Gastroesophageal sphincter (tissue), 4 donors: ENCODE measurements around the gene MINDY2. TPM values are rescaled to one million over a fixed set of nuclear protein-coding genes. Genes with fewer than 3 reads are reported as not detected.
"Not testable (repeated sequence)": the region's sequence is repeated elsewhere in the genome, so short reads cannot be mapped to it uniquely, and the experiment has no call there.

ENCODE experiments used
- ATAC-seq: fragments of 150-250 bp; one replicate; pipeline ENCODE4 v1.9.1; 2016; ENCODE audit warnings: mild to moderate bottlenecking, moderate library complexity
- H3K27ac ChIP-seq, 4 donors: fragments of 200-600 bp; sonication (generic) in 3 of 4; 1 replicate in 3 of 4; 2 replicates in 1 of 4; pipeline ENCODE4 v1.5.1; 2016 to 2019
- H3K27me3 ChIP-seq: fragments of 200-600 bp; sonication (generic); one replicate; pipeline ENCODE4 v1.5.1; 2019
- H3K36me3 ChIP-seq, 2 donors: fragments of 200-600 bp; sonication (generic); one replicate each; pipeline ENCODE4 v1.5.1; 2019; ENCODE audit warnings: control low read depth in 1 of 2
- H3K4me1 ChIP-seq, 3 donors: fragments of 200-600 bp; sonication (generic); 1 replicate in 2 of 3; 2 replicates in 1 of 3; pipeline ENCODE4 v1.5.1; 2016 to 2019; ENCODE audit warnings: control low read depth in 2 of 3
- H3K4me3 ChIP-seq, 2 donors: fragments of 200-600 bp; sonication (generic); one replicate each; pipeline ENCODE4 v1.5.1; 2019; ENCODE audit warnings: mild to moderate bottlenecking in 1 of 2, moderate library complexity in 1 of 2
- H3K9me3 ChIP-seq, 3 donors: fragments of 200-600 bp; sonication (generic); one replicate each; pipeline ENCODE4 v1.5.1; 2017 to 2019; ENCODE audit warnings: control low read depth in 2 of 3
- EP300 ChIP-seq: sonication (generic); formaldehyde crosslinking; IDR thresholded peaks from one replicate; pipeline ENCODE4 v1.6.1; 2017; ENCODE audit warnings: antibody characterized with exemption, mild to moderate bottlenecking
- POLR2A ChIP-seq, 2 donors: fragments of 450-650 bp; IDR thresholded peaks; one replicate each; pipeline ENCODE4 v1.6.1; 2017; ENCODE audit warnings: antibody characterized with exemption in 2 of 2, mild to moderate bottlenecking in 2 of 2, moderate library complexity in 1 of 2
- POLR2AphosphoS5 ChIP-seq: sonication (generic); formaldehyde crosslinking; IDR thresholded peaks from one replicate; pipeline ENCODE4 v1.6.1; 2017; ENCODE audit warnings: antibody characterized with exemption
- WGBS, 2 donors: methylation state at CpG; one replicate each; pipeline ENCODE4 v1.1.5; 2018; ENCODE audit warnings: low coverage in 1 of 2; 5-methylcytosine and 5-hydroxymethylcytosine counted together
- total RNA-seq, 4 donors: library from RNA; depleted of rRNA; stranded (reverse); fragments of >200 nt; gene quantifications; one replicate each; pipeline ENCODE4 v1.1.0, GENCODE V29; 2016
- TF ChIP-seq, protein P1 (sequence below), 4 experiments: fragments of 200-600 bp in 2 of 4; fragments of 450-650 bp in 2 of 4; sonication (generic) in 1 of 4; IDR thresholded peaks; one replicate each; pipeline ENCODE4 v1.5.1; 2017 to 2019; ENCODE audit warnings: antibody characterized with exemption in 4 of 4, mild to moderate bottlenecking in 2 of 4, moderate library complexity in 2 of 4

The MINDY2 gene
- total RNA-seq, 4 donors from 2014 or later, result 28.6 to 44.4 (median 38.4) TPM

DNA sequence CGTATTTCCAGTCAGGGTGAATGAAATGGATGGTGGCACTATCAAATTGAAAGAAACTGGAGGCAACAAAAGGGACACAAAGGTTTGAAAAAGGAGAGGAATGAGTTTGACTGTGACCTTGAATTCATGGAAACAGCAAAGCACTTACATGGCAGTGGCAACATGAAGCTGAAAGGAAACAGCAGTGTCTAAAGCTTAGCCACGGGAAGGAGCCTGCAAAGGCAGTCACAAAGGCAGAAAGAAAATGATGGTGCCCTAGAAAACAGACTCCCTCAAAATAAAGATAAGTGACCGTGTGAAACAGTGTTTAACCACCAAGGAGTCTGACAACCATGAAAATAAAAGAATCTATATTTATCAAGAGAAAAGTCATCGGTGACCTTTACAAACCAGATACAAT, 111.1 kb downstream of the MINDY2 start:
- no peak for ATAC-seq
- peaks cover 14 to 99% of the 10 kb centered on the region in 2 donors for H3K36me3 ChIP-seq
- WGBS, 2 donors, result 75 to 84% methylated on average over 3 to 4 of the region's 4 CpGs
- H3K27ac ChIP-seq, result no peak overlapping the region
- H3K9me3 ChIP-seq, result no peaks in the 10 kb centered on the region
- no peaks in the 10 kb centered on the region for H3K4me1 ChIP-seq
- no peak overlapping the region for H3K4me3 ChIP-seq
- H3K27me3 ChIP-seq, result no peaks in the 10 kb centered on the region
- TF ChIP-seq POLR2A (IDR thresholded peaks at IDR 0.05) (no peak), POLR2AphosphoS5 (no peak), EP300 (no peak)
- TF ChIP-seq, protein P1, sequence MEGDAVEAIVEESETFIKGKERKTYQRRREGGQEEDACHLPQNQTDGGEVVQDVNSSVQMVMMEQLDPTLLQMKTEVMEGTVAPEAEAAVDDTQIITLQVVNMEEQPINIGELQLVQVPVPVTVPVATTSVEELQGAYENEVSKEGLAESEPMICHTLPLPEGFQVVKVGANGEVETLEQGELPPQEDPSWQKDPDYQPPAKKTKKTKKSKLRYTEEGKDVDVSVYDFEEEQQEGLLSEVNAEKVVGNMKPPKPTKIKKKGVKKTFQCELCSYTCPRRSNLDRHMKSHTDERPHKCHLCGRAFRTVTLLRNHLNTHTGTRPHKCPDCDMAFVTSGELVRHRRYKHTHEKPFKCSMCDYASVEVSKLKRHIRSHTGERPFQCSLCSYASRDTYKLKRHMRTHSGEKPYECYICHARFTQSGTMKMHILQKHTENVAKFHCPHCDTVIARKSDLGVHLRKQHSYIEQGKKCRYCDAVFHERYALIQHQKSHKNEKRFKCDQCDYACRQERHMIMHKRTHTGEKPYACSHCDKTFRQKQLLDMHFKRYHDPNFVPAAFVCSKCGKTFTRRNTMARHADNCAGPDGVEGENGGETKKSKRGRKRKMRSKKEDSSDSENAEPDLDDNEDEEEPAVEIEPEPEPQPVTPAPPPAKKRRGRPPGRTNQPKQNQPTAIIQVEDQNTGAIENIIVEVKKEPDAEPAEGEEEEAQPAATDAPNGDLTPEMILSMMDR (IDR thresholded peaks at IDR 0.05), result no peak

DNA sequence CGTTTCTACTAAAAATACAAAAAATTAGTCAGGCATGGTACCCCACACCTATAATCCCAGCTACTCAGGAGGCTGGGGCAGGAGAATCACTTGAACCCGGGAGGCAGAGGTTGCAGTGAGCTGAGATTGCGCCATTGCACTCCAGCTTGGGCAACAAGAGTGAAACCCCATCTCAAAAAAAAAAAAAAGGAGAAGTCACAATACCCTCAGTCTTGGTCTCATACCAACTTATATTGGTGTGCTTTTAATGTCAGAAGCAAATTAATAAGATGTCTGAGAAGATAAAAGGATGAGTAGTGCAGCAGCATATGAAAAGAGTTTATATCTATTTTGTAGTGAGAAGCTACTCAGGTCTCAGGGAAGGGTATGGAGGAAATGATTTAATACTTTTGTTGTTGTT, 112.8 kb downstream of the MINDY2 start:
- not testable (repeated sequence) for H3K27ac ChIP-seq, H3K9me3 ChIP-seq, H3K27me3 ChIP-seq, ATAC-seq, H3K4me1 ChIP-seq, H3K4me3 ChIP-seq
- WGBS, 2 donors, result 100% methylated on average over 1 of the region's 3 CpGs; no CpG with 5 or more reads in 1 of the 2 donors
- peaks cover 11 to 99% of the 10 kb centered on the region in 2 donors for H3K36me3 ChIP-seq

DNA sequence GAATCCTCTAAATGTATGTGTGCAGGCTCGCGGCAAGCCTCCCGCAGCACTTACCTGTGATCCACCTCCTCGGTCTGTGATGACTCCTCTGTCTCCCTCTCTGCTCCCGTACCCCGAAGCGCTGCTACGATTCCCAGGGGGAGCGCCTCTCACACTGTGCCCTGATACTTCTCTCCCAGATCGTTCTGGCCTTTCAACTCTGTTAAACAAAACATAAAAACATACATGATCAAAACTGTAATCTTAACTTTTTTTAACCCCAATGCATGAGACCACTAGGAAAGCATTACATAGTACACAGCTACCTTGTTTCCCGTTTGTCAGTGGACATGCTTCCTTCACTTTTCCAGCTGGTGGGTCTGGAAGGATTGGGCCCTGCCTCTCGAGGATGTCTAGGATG, 115.8 kb downstream of the MINDY2 start:
- no peaks in the 10 kb centered on the region for H3K9me3 ChIP-seq
- H3K27me3 ChIP-seq, result no peaks in the 10 kb centered on the region
- ATAC-seq, result no peak
- H3K27ac ChIP-seq, result no peak overlapping the region
- WGBS, 2 donors, result 88 to 93% methylated on average over 5 to 11 of the region's 12 CpGs
- no peaks in the 10 kb centered on the region for H3K4me1 ChIP-seq
- no peak overlapping the region for H3K4me3 ChIP-seq
- H3K36me3 ChIP-seq, result peaks cover 17 to 99% of the 10 kb centered on the region in 2 donors
- TF ChIP-seq, protein P1 (IDR thresholded peaks at IDR 0.05), result no peak

DNA sequence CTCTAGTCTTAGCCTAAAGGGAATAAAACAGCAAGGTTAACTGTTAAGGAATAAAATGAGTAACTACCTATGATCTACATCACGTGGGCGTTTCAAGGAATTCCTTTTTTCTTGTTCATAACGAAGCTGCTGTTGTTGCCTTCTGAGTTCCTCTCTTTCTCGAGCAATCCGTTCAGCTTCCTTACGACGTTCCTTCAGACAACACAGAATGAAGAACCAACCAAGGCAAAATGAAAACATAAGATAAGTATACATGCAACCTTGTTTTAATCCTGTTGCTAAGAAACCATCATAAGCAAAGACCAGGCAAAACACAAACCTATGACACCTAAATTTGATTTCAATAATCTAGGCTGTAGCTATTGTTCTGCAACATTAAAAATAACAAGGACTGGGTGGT, 118.3 kb downstream of the MINDY2 start:
- no peaks in the 10 kb centered on the region for H3K9me3 ChIP-seq
- WGBS, 2 donors, result 81 to 83% methylated on average over 7 of the region's 7 CpGs
- peaks cover 20 to 100% of the 10 kb centered on the region in 2 donors for H3K36me3 ChIP-seq
- H3K27me3 ChIP-seq, result no peaks in the 10 kb centered on the region
- TF ChIP-seq EP300, result no peak
- TF ChIP-seq, protein P1 (IDR thresholded peaks at IDR 0.05), result no peak
- TF ChIP-seq POLR2A (IDR thresholded peaks at IDR 0.05), result no peak
- no peak for TF ChIP-seq POLR2AphosphoS5
- no peak overlapping the region for H3K4me3 ChIP-seq
- H3K4me1 ChIP-seq, result no peaks in the 10 kb centered on the region
- H3K27ac ChIP-seq, result no peak overlapping the region
- no peak for ATAC-seq

DNA sequence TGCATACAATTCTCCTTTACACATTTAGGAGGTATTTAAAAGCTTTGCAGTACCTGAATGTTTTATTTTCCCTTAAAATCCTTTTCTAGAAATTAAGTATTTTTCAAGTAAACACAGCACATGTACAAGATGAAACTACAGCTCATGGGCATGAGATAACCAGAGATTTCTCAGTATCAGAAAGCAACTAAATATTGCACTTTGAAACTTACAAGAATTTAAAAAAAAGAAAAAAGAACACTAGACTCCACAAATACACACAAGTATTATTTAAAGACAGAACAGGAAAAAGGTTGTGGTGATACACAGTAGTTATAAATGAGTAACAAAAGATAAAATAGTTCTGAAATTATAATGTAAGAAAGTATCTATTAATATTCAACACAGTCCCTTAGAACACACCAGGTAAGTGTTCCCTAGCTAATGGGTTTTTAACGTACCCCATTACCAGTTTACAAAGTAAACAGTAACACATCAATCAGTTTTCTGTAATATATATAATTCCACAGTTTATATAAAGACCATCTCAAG, 127.1 kb downstream of the MINDY2 start:
- H3K36me3 ChIP-seq, result peaks cover 4 to 70% of the 10 kb centered on the region in 2 donors
- H3K9me3 ChIP-seq, result no peaks in the 10 kb centered on the region
- H3K27me3 ChIP-seq, result no peaks in the 10 kb centered on the region
- no peak overlapping the region for H3K27ac ChIP-seq
- WGBS, 2 donors, result 67 to 79% methylated on average over 1 of the region's 1 CpG
- no peak for ATAC-seq
- no peaks in the 10 kb centered on the region for H3K4me1 ChIP-seq
- TF ChIP-seq POLR2A (IDR thresholded peaks at IDR 0.05) (no peak), POLR2AphosphoS5 (no peak), EP300 (no peak)
- TF ChIP-seq, protein P1 (IDR thresholded peaks at IDR 0.05), result no peak
- H3K4me3 ChIP-seq, result no peak overlapping the region
